HepG2 (cell line): ENCODE data around the gene SFXN5. TPM values are rescaled to one million over a fixed set of nuclear protein-coding genes. Genes with fewer than 3 reads are reported as not detected.
A peak's percentile ranks its signal among the peaks of the same experiment; 100 is the strongest.

ENCODE experiments used
- ATF7-NPFF ChIP-seq: sonication (generic); formaldehyde crosslinking; IDR thresholded peaks from 2 replicates; pipeline ENCODE4 v1.8.1; 2023; ENCODE audit warnings: mild to moderate bottlenecking, low read depth, missing genetic modification reagents, moderate library complexity
- FUBP1 ChIP-seq: sonication (generic); formaldehyde crosslinking; IDR thresholded peaks from 2 replicates; pipeline ENCODE4 v1.5.1; 2020; ENCODE audit warnings: missing genetic modification reagents, mild to moderate bottlenecking, borderline replicate concordance
- GATA4 ChIP-seq: sonication (generic); IDR thresholded peaks from 2 replicates; pipeline ENCODE4 v1.6.1; 2016; ENCODE audit warnings: antibody characterized with exemption, low read depth, borderline replicate concordance
- HMG20B ChIP-seq: conservative IDR thresholded peaks from 2 replicates; pipeline ENCODE4 v1.6.1; 2016; ENCODE audit warnings: missing genetic modification reagents, missing compliant biosample characterization
- HOMEZ ChIP-seq: IDR thresholded peaks from 2 replicates; pipeline ENCODE4 v1.6.1; 2016; ENCODE audit warnings: low read depth
- KLF15 ChIP-seq: sonication (generic); formaldehyde crosslinking; IDR thresholded peaks from 2 replicates; pipeline ENCODE4 v1.8.1; 2023; ENCODE audit warnings: borderline replicate concordance, mild to moderate bottlenecking, inconsistent platforms, missing genetic modification reagents, mixed read lengths
- MXD4 ChIP-seq: IDR thresholded peaks from 2 replicates; pipeline ENCODE4 v1.6.1; 2016; ENCODE audit warnings: mild to moderate bottlenecking, missing biosample characterization, missing genetic modification reagents
- NR3C1 ChIP-seq: sonication (generic); formaldehyde crosslinking; IDR thresholded peaks from 2 replicates; pipeline ENCODE4 v1.4.0; 2020; ENCODE audit warnings: missing genetic modification reagents
- PAXIP1 ChIP-seq: sonication (generic); formaldehyde crosslinking; conservative IDR thresholded peaks from 2 replicates; pipeline ENCODE4 v1.4.0; 2020; ENCODE audit warnings: mild to moderate bottlenecking, missing genetic modification reagents, moderate library complexity
- SMARCC2 ChIP-seq: fragments of 450-650 bp; IDR thresholded peaks from 2 replicates; pipeline ENCODE4 v1.6.1; 2017; ENCODE audit warnings: antibody characterized with exemption, mild to moderate bottlenecking
- SOX6 ChIP-seq, 2 experiments: fragments of 450-650 bp in 1 of 2; sonication (generic) in 1 of 2; formaldehyde crosslinking in 1 of 2; IDR thresholded peaks; 2 replicates each; pipeline versions ENCODE4 v1.4.0 to v1.6.1; 2017 to 2020; ENCODE audit warnings: antibody characterized with exemption in 1 of 2, mild to moderate bottlenecking in 1 of 2, missing genetic modification reagents in 1 of 2
- SP2 ChIP-seq: sonication (generic); formaldehyde crosslinking; IDR thresholded peaks from 2 replicates; pipeline ENCODE4 v1.5.1; 2020; ENCODE audit warnings: mild to moderate bottlenecking, missing genetic modification reagents
- ZBTB34 ChIP-seq: sonication (generic); formaldehyde crosslinking; IDR thresholded peaks from 2 replicates; pipeline ENCODE4 v1.8.0; 2022; ENCODE audit warnings: mild to moderate bottlenecking, missing genetic modification reagents
- ZFX ChIP-seq: sonication (generic); formaldehyde crosslinking; IDR thresholded peaks from 2 replicates; pipeline ENCODE4 v1.4.0; 2020; ENCODE audit warnings: mild to moderate bottlenecking, low read depth, missing genetic modification reagents, moderate library complexity
- ZNF17 ChIP-seq: sonication (generic); formaldehyde crosslinking; IDR thresholded peaks from 2 replicates; pipeline ENCODE4 v1.5.0; 2020; ENCODE audit warnings: mild to moderate bottlenecking, missing genetic modification reagents
- ZNF296 ChIP-seq: sonication (generic); formaldehyde crosslinking; conservative IDR thresholded peaks from 2 replicates; pipeline ENCODE4 v1.5.0; 2020; ENCODE audit warnings: mild to moderate bottlenecking, missing genetic modification reagents
- ZNF580 ChIP-seq: IDR thresholded peaks from 2 replicates; pipeline ENCODE4 v1.6.1; 2016; ENCODE audit warnings: low read depth, borderline replicate concordance
- polyA plus RNA-seq, 8 experiments: library from polyadenylated mRNA; depleted of rRNA in 3 of 8; stranded (reverse) in 7 of 8; unstranded in 1 of 8; fragments of >200 nt; fragmentation: Illumina TruSeq in 4 of 8; extraction: Trizol in 4 of 8; gene quantifications; 2 replicates each; pipeline versions ENCODE4 v1.2.1 to v1.2.3, GENCODE V29; 2011 to 2016; ENCODE audit warnings: low read depth in 4 of 8, missing spikeins in 1 of 8, mixed read lengths in 1 of 8; ENCODE audit not compliant: insufficient read depth in 1 of 8
- total RNA-seq, 5 experiments: library from RNA; depleted of rRNA; stranded (reverse); fragments of >200 nt; fragmentation: Illumina TruSeq; extraction: Trizol; gene quantifications; 2 replicates each; pipeline ENCODE4 v1.2.3, GENCODE V29; 2016; ENCODE audit warnings: low read depth in 1 of 5

SFXN5 gene
- total and polyA plus RNA-seq, 2 of the 13 experiments (the other 11 are each of a cell fraction or from before 2014, with no cell fraction given), result 34.9 to 37.4 TPM

GRCh38 chr2:72943540-72944395, 127.7 kb downstream of the SFXN5 start (continued):
- TF ChIP-seq FUBP1 (peak; percentile 73; the same call in 1 of the 2 replicates), ZNF17 (CRISPR knock-in tag) (no peak), KLF15 (CRISPR knock-in tag) (no peak), MXD4 (CRISPR knock-in tag) (no peak), SOX6 (IDR thresholded peaks at IDR 0.05) (no peak), SOX6 (CRISPR knock-in tag; IDR thresholded peaks at IDR 0.05) (peak; percentile 34; the same call in 1 of the 2 replicates), ZNF296 (CRISPR knock-in tag) (no peak), HMG20B (CRISPR knock-in tag) (no peak), ZFX (CRISPR knock-in tag) (peak; percentile 77), SMARCC2 (no peak), PAXIP1 (CRISPR knock-in tag) (peak; percentile 77), ZBTB34 (CRISPR knock-in tag) (no peak), ATF7-NPFF (CRISPR knock-in tag) (no peak), SP2 (CRISPR knock-in tag) (no peak), HOMEZ (CRISPR knock-in tag) (no peak), NR3C1 (CRISPR knock-in tag) (no peak), GATA4 (no peak), ZNF580 (CRISPR knock-in tag) (no peak)
